Activated CD4-positive, CD25-positive, alpha-beta regulatory T cell treated with anti-CD3 and anti-CD28 coated beads, Interleukin-2, amount 50 U/mL, for 16 hours (primary cell): ENCODE data around the gene GAP43.

Experiments
- DNase-seq: peaks from one replicate; pipeline ENCODE4 v3.0.0-alpha.2; 2020; ENCODE audit warnings: low read depth, low spot score

The GAP43 gene, protein sequence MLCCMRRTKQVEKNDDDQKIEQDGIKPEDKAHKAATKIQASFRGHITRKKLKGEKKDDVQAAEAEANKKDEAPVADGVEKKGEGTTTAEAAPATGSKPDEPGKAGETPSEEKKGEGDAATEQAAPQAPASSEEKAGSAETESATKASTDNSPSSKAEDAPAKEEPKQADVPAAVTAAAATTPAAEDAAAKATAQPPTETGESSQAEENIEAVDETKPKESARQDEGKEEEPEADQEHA

GRCh38 chr3:115623044-115623868 is at the start of gene GAP43:
GAP43 (plus strand) TSS chr3:115623510; CDS start chr3:115623690, 180 bp downstream.
- DNase-seq = no peak

DNA sequence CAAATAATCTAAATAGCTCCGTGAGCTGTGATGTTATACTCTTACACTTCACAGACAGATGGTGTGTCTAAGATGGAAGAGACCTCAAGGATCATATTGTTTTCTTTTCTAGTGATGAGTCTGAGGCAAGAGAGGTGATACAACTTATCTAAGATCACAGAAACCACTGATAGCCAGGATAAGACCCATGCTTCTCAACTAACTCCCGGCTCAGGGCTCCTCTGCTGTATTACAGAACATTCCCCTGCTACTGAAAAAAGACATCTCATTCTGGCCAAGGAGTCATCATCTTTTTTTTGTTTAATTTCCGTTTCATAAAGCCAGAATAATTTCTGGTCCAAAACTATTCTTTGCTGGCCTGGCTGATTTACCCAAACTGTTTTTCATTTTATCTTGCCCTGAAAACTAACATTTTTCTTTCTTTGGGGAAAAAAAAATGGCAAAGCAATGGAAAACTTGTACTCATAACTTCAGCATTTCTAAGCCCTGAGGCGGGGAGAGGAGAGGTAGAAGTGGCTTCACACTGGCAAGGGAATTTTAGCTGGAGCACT is 46.9 kb upstream of the GAP43 start:
- DNase-seq = no peak

- no peak for DNase-seq
Measured at GRCh38 chr3:115577000-115577399, 46.3 kb upstream of the GAP43 start.

DNA sequence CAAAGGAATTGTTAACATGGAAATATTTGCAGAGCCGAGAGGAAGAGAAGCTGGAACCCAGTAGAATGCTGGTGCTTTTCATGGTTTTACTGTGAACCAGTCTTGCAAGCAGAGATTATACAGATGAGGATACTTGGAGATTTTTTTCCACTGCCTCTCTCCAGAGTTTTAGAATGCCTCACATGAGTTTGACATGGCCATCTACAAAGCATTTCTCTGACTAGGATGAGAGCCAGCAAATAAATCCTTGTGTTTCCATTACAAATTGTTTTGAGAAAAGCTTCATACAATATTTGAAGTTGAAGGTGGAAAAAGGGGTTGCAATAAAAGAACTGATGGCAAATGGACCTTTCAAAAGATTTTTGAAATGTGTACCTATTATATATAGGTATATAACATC is 45.0 kb upstream of the GAP43 start:
- no peak for DNase-seq

DNA sequence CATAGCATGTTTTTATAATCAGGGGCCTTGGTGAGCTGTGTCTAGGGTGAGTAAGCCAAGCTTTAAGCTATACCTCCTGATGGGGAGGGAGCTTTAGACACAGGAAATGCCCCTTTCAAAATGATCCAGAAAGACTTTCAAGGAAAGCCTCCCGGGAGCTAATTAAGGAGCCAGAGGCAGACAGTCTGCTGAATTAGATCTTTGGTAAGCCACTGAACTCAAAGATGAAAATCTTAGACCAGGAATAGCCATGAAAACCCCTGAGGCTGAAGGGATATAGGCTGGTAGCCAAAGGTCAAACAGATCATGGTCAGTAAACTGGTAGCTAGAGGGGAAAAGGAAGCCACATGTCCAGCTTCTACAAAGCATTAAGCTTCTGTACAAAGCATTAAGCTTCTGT is 42.7 kb upstream of the GAP43 start:
- DNase-seq = no peak

GRCh38 chr3:115581362-115582135 is 41.8 kb upstream of the GAP43 start:
- no peak for DNase-seq

- no peak for DNase-seq
Measured at GRCh38 chr3:115588201-115589115, 34.9 kb upstream of the GAP43 start.

- DNase-seq = no peak
Measured at GRCh38 chr3:115590873-115591272, 32.4 kb upstream of the GAP43 start.

- DNase-seq = no peak
Measured at GRCh38 chr3:115595611-115596275, 27.6 kb upstream of the GAP43 start.

DNA sequence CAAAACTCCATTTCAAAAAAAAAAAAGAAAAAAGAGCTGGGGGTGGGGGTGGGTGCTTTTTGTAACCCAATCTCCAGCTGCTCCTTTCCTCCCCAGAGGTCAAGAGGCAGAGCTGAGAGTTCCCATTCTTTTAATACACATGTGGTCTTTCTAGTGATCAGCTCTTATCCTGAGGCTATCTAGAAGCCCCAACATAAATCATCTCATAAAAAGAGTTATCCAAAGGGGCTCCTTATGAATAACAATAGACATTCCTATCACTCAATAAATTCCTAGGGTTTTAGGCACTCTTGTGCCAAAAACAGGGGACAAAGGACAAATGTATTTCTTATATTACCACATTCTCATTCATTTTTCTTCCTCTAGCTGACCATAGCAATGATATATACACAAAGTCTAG is 25.1 kb upstream of the GAP43 start:
- no peak for DNase-seq

GRCh38 chr3:115602194-115602593 is 21.1 kb upstream of the GAP43 start:
- no peak for DNase-seq

- DNase-seq = no peak
Measured at GRCh38 chr3:115611630-115612029, 11.7 kb upstream of the GAP43 start.

GRCh38 chr3:115615001-115615814 is 8.1 kb upstream of the GAP43 start:
- no peak for DNase-seq

- no peak for DNase-seq
Measured at GRCh38 chr3:115616461-115616860, 6.8 kb upstream of the GAP43 start.

DNA sequence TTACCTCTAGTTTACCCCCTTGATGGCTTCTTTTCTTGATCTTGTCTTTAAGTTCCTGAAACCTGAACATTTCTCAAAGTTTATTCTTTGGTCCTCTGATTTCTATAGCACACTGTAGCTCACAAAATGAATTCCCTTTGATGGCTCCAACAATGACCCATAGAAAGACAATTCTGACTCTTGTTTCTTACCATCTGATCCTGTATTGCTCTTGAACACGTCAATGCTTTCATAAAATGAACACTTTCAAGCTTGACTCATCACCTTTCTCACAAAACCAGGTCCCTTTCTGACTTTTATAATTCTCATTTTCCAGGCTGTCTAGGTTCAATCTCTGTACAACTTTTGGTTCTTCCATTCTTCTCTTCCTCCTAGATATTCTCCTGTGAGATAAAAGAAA is 5.7 kb upstream of the GAP43 start:
- DNase-seq = no peak

- no peak for DNase-seq
Measured at GRCh38 chr3:115624029-115624741, 875 bp downstream of the GAP43 start.

DNA sequence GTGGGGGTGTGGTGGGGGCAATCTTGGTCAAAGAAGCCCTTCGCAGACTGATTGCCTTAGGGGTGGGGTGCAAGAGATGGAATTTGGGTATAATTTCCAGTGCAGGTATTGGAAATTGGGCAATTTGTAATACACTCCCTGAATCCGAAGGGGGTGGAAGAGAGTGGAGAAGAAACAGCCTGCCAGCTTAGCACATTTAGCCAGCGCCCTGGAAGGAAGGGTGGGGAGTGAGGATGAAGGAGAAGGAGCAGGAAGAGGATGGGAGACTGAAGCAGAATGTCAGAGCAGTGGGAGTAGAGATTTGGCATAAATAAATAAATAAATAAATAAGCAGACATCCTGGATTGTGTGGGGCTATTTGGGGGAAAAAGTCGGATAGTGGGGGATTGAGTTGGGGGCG is 1.6 kb downstream of the GAP43 start:
- DNase-seq = no peak

GRCh38 chr3:115626006-115626409 is 2.7 kb downstream of the GAP43 start:
- no peak for DNase-seq

DNA sequence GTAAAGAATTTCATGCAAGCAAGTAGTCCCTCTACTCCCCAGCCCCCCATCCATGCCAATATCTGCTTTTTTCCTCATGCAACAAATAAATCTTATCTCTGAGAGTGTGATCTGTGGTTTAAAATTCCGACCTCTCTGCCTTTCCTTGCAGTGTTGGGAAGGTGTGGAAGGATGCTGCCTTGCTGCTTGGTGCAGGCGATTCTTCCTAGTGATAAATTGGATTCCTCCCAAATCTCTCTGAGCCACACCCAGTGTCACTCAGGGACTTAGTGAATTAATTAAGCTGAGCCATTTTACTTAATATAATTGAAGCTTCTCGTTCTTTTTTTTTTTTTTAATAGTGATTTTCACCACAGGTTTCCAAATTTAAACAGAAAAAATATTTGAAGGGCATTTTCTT is 3.4 kb downstream of the GAP43 start:
- DNase-seq = no peak
